Liver (tissue), 9 donors: ENCODE results near the gene RASSF7. TPM values are rescaled to one million over a fixed set of nuclear protein-coding genes. Genes with fewer than 3 reads are reported as not detected.

Source experiments
- DNase-seq: peaks from one replicate; pipeline ENCODE4 v3.0.0-alpha.2; 2017; ENCODE audit warnings: low spot score
- H3K27ac ChIP-seq, 2 donors: one replicate each; pipeline ENCODE4 v1.7.0; 2013; ENCODE audit warnings: inconsistent platforms in 2 of 2, low read length in 2 of 2, control low read depth in 1 of 2, low read depth in 1 of 2, mild to moderate bottlenecking in 1 of 2
- H3K27me3 ChIP-seq, 4 donors: one replicate each; pipeline versions ENCODE4 v1.6.1 to v1.7.0; 2013; ENCODE audit warnings: low read length in 3 of 4, inconsistent platforms in 1 of 4, mild to moderate bottlenecking in 1 of 4, moderate library complexity in 1 of 4; ENCODE audit not compliant: control insufficient read depth in 4 of 4, insufficient read depth in 4 of 4
- H3K36me3 ChIP-seq, 4 donors: one replicate each; pipeline versions ENCODE4 v1.6.1 to v1.7.0; 2013; ENCODE audit warnings: low read length in 3 of 4, mild to moderate bottlenecking in 3 of 4, low read depth in 1 of 4, moderate library complexity in 1 of 4; ENCODE audit not compliant: control insufficient read depth in 4 of 4, insufficient read depth in 3 of 4
- H3K4me1 ChIP-seq, 4 donors: one replicate each; pipeline versions ENCODE4 v1.6.1 to v1.7.0; 2013; ENCODE audit warnings: low read length in 3 of 4, mild to moderate bottlenecking in 3 of 4, moderate library complexity in 1 of 4; ENCODE audit not compliant: control insufficient read depth in 4 of 4, insufficient read depth in 4 of 4
- H3K4me3 ChIP-seq, 3 donors: one replicate each; pipeline versions ENCODE4 v1.6.1 to v1.7.0; 2013; ENCODE audit warnings: low read length in 3 of 3, control low read depth in 1 of 3, low read depth in 1 of 3, mild to moderate bottlenecking in 1 of 3
- H3K9ac ChIP-seq, 2 donors: one replicate each; pipeline ENCODE4 v1.7.0; 2013; ENCODE audit warnings: low read length in 2 of 2, mild to moderate bottlenecking in 2 of 2, moderate library complexity in 2 of 2, control low read depth in 1 of 2, low read depth in 1 of 2
- H3K9me3 ChIP-seq, 4 donors: one replicate each; pipeline versions ENCODE4 v1.6.1 to v1.7.0; 2013; ENCODE audit warnings: low read length in 3 of 4; ENCODE audit not compliant: control insufficient read depth in 4 of 4
- ATF3 ChIP-seq: IDR thresholded peaks from 2 replicates; pipeline ENCODE4 v1.6.1; 2016; ENCODE audit warnings: antibody characterized with exemption
- EGR1 ChIP-seq, 2 donors: IDR thresholded peaks; 2 replicates each; pipeline ENCODE4 v1.6.1; 2016 to 2018; ENCODE audit warnings: antibody characterized with exemption in 2 of 2, low read depth in 2 of 2
- GABPA ChIP-seq, 2 donors: IDR thresholded peaks in 1 of 2; conservative IDR thresholded peaks in 1 of 2; 2 replicates each; pipeline ENCODE4 v1.6.1; 2016; ENCODE audit warnings: antibody characterized with exemption in 2 of 2, mild to moderate bottlenecking in 1 of 2, moderate library complexity in 1 of 2
- HNF4A ChIP-seq, 2 donors: conservative IDR thresholded peaks; 2 replicates each; pipeline ENCODE4 v1.6.1; 2016; ENCODE audit warnings: antibody characterized with exemption in 2 of 2, mild to moderate bottlenecking in 2 of 2
- HNF4G ChIP-seq: IDR thresholded peaks from 2 replicates; pipeline ENCODE4 v1.6.1; 2016; ENCODE audit warnings: antibody characterized with exemption
- JUND ChIP-seq, 2 donors: IDR thresholded peaks; 2 replicates each; pipeline ENCODE4 v1.6.1; 2016; ENCODE audit warnings: antibody characterized with exemption in 2 of 2
- MAX ChIP-seq: IDR thresholded peaks from 2 replicates; pipeline ENCODE4 v1.6.1; 2016; ENCODE audit warnings: antibody characterized with exemption
- NR2F2 ChIP-seq: IDR thresholded peaks from 2 replicates; pipeline ENCODE4 v1.6.1; 2016; ENCODE audit warnings: antibody characterized with exemption
- RAD21 ChIP-seq, 2 donors: IDR thresholded peaks; 2 replicates each; pipeline ENCODE4 v1.6.1; 2016; ENCODE audit warnings: antibody characterized with exemption in 2 of 2, mild to moderate bottlenecking in 2 of 2
- RXRA ChIP-seq, 2 donors: IDR thresholded peaks; 2 replicates each; pipeline ENCODE4 v1.6.1; 2017 to 2018; ENCODE audit warnings: antibody characterized with exemption in 2 of 2, mild to moderate bottlenecking in 1 of 2
- TAF1 ChIP-seq: conservative IDR thresholded peaks from 2 replicates; pipeline ENCODE4 v1.6.1; 2016; ENCODE audit warnings: antibody characterized with exemption, mild to moderate bottlenecking
- WGBS: extraction: QIAGEN DNeasy Blood & Tissue Kit; methylation state at CpG from one replicate; pipeline ENCODE4 v1.1.7; 2013; 5-methylcytosine and 5-hydroxymethylcytosine counted together
- polyA plus RNA-seq, 2 donors: library from polyadenylated mRNA; stranded (reverse) in 1 of 2; unstranded in 1 of 2; fragments of 200-250 nt in 1 of 2; fragments of >200 nt in 1 of 2; fragmentation: Nextera tagmentation in 1 of 2; extraction: Ambion mirVana in 1 of 2; gene quantifications; one replicate each; pipeline versions ENCODE4 v1.2.1 to v1.2.3, GENCODE V29; 2013 to 2015
- total RNA-seq, 2 donors: library from RNA; depleted of rRNA; stranded (reverse); fragments of >200 nt; gene quantifications; one replicate each; pipeline ENCODE4 v1.2.3, GENCODE V29; 2014
- TF ChIP-seq, protein P1 (sequence below): fragments of 150-350 bp; IDR thresholded peaks from 2 replicates; pipeline ENCODE4 v1.5.1; 2017; ENCODE audit warnings: improper control_type of control experiment, low read depth, low read length; ENCODE audit not compliant: missing input control
- donor health status: healthy.
- donor health status: healthy.
- donor health status: healthy.
- donor health status: healthy.
- donor health status: healthy.

RASSF7 gene
- total and polyA plus RNA-seq, 4 donors = 11.5 to 50.4 (median 36.9) TPM

- no peak for TF ChIP-seq JUND (IDR thresholded peaks at IDR 0.05)
- no peak for TF ChIP-seq HNF4G
- no peak for TF ChIP-seq HNF4A (conservative IDR thresholded peaks at IDR 0.05)
- TF ChIP-seq TAF1 = no peak
- no peak for TF ChIP-seq ATF3
Observed at GRCh38 chr11:597166-597725, 36.5 kb downstream of the RASSF7 start (continued).

DNA sequence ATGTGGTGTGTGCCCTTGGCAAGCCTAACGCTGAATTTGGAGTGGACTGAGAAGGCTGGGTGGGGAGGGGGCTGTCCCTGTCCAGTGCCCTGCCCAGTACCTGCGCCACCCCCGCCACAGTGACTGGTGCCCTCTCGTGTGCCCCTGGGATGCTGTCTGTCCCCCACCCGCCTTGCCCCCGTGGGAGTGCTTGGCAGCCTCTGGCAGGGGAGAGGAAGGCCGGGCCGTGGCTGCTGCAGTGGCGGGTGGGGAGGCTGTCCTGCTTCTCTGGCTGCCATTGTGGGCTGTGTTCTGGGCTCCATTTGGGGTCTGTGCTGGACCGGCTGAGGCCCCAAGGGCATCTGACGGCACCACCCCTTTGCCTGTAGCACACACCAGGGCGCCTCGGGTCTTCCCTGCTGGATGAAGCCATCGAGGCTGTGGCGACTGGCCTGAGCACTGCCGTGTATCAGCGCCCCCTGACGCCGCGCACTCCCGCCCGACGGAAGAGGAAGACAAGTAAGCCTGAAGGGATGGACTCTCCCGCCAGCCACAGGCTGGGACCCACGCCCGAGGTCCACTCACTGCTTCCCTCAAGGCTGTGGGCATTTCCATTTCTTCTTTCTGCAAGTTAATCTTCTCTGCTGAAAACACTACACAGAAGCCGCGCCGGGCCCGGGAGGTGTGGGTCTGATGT lies 37.4 kb downstream of the RASSF7 start:
- Histone ChIP-seq H3K4me1 (peaks cover 3 to 4% (median 4%) of the 10 kb centered on the region in 4 donors), H3K4me3 (no peak overlapping the region), H3K36me3 (peaks cover 22 to 74% (median 45%) of the 10 kb centered on the region in 4 donors), H3K27ac (no peak overlapping the region), H3K27me3 (no peaks in the 10 kb centered on the region), H3K9me3 (no peaks in the 10 kb centered on the region), H3K9ac (no peak overlapping the region)
- no peak for DNase-seq
- TF ChIP-seq RAD21 (IDR thresholded peaks at IDR 0.05) (no peak), TAF1 (no peak), NR2F2 (no peak)
- 96% methylated on average over 30 of the region's 30 CpGs for WGBS

- no peak overlapping the region for H3K27ac ChIP-seq
- TF ChIP-seq MAX (no peak), GABPA (IDR thresholded peaks at IDR 0.05 in 1 of 2, conservative IDR thresholded peaks at IDR 0.05 in 1 of 2) (no peak), JUND (IDR thresholded peaks at IDR 0.05) (no peak), EGR1 (IDR thresholded peaks at IDR 0.05; ENCODE audit: low read depth in 2 of 2) (no peak), HNF4G (no peak), RXRA (IDR thresholded peaks at IDR 0.05) (no peak), RAD21 (IDR thresholded peaks at IDR 0.05) (no peak), TAF1 (no peak)
- TF ChIP-seq, protein P1, sequence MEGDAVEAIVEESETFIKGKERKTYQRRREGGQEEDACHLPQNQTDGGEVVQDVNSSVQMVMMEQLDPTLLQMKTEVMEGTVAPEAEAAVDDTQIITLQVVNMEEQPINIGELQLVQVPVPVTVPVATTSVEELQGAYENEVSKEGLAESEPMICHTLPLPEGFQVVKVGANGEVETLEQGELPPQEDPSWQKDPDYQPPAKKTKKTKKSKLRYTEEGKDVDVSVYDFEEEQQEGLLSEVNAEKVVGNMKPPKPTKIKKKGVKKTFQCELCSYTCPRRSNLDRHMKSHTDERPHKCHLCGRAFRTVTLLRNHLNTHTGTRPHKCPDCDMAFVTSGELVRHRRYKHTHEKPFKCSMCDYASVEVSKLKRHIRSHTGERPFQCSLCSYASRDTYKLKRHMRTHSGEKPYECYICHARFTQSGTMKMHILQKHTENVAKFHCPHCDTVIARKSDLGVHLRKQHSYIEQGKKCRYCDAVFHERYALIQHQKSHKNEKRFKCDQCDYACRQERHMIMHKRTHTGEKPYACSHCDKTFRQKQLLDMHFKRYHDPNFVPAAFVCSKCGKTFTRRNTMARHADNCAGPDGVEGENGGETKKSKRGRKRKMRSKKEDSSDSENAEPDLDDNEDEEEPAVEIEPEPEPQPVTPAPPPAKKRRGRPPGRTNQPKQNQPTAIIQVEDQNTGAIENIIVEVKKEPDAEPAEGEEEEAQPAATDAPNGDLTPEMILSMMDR = no peak
- peaks cover 23 to 69% (median 46%) of the 10 kb centered on the region in 4 donors for H3K36me3 ChIP-seq
- H3K9me3 ChIP-seq = no peaks in the 10 kb centered on the region
- H3K4me3 ChIP-seq = no peak overlapping the region
- peaks cover 6 to 25% (median 6%) of the 10 kb centered on the region in 4 donors for H3K4me1 ChIP-seq
- H3K27me3 ChIP-seq = no peaks in the 10 kb centered on the region
- DNase-seq = no peak
- WGBS = 93% methylated on average over 23 of the region's 23 CpGs
- no peak overlapping the region for H3K9ac ChIP-seq
Observed at GRCh38 chr11:601573-602245, 40.9 kb downstream of the RASSF7 start.
